ENCODE results near the gene CLBA1.
A peak's percentile ranks its signal among the peaks of the same experiment; 100 is the strongest.
"Not testable (repeated sequence)": the region's sequence is repeated elsewhere in the genome, so short reads cannot be mapped to it uniquely, and the experiment has no call there.

CLBA1 gene

DNA sequence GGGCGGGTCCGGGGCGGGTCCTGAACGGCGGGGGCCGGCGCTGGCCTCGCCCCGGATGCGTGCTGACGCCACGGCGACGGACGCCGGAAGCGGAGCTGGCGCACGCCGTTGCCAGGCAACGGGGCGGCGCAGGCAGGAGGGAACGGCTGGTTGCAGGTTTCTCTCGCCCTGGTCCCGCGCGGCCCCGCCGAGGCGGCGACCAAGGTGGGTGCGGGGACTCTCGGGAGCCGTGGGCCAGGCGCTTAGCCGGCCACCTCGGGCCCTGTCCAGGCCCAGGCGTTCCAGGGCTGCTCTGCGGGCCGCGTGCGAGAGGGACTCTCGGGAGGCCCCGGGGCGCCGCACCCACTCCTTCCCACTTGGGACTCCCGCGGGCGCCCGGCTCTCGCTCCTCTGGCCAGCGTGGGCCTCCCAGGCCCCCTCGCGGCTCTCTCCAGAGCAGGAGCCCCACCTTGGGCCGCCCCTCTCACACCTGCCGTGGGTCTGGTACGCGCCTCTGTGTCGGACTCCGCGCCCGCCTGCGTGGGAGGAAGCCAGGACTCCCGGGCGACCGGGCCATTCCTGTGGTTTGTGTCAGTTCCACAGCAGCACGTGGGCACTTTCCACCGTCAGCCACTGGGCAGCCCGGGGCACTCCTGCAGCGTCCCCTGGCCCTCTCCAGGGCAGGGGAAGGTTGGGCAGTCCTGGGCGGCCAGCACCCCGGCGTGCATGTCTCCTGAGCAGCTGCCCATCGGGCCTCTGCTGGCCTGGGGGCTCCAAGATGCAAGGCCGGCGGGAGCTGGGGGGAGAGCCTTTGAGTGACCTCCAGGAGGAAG, at the start of gene CLBA1:
TSS of gene CLBA1 (plus strand) at position 114 of the 812 bp plus-strand sequence. CDS start at position 758, 644 bp downstream.
- peak; percentile 93 for DNase-seq

DNA sequence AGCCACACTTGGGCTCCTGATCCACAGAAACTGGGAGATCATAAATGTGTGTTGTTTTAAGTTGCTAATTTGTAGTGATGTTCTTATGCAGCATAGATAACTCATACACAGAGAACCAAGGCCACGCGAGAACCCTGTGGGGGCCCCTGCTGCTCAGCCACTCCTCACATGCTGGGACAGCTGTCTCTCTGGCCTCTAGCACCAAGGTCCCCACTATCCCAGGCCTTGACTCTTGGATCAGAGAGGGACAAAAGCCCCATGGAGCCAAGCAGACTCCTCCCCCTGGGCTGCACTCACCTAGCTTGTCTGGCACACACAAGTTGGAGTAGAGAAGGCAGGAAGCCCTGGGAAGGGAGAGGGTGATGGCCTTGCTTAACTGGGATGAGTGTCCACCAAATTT, 49.6 kb upstream of the CLBA1 start:
- DNase-seq, result no peak

- no peak for DNase-seq
Observed at GRCh38 chr14:104936361-104937155, 49.0 kb upstream of the CLBA1 start.

DNA sequence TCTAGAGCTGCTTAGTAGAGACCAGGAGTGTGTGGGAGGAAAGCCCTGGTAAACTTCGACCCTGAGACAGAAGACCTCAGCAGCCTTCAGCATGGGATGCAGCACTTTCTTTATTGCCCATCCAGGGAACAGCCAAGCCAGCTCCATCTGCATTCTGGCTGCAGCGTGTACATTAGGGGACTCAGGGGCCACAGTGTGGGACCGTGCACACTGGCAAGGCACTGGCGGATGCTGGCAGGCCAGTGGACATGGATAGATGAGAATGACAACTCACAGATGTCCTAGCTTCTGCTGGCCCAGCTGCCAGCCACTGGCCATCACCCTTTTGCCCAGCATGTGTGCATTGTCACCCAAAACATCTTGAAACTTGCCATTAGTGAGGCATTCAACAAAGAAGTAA, 48.4 kb upstream of the CLBA1 start:
- no peak for DNase-seq

DNA sequence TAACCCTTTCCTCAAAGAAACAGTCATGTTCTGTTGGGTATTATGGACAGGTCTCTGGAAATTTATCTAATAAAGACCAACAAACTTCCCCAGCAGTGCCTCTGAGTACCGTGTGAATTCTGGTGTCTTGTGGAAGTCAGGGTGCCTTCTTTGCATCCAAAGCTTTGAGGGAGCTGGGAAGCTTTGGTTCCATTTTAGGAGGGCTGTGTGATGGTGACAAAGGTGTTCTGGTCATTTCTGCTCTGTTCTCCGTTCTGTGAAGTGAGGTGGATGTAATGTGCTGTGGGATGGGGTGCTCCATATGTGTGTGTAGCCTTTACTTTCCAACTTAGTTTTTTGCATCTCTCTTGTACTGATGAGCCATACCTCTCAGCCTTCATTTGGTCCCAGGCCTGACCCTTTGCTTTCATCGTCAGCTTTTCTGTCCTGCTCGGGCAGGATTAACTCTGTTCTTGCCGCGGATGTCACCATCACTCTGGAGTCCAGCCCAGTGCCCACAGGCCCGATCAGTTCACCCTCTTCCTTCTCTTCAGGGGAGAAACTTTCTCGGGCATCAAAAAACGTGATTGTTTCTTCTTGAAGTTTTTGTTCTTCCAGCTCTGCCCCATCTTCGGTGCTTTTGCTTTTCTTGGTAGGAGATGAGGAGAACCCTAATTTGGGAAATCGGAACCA, 47.8 kb upstream of the CLBA1 start:
- no peak for DNase-seq

DNA sequence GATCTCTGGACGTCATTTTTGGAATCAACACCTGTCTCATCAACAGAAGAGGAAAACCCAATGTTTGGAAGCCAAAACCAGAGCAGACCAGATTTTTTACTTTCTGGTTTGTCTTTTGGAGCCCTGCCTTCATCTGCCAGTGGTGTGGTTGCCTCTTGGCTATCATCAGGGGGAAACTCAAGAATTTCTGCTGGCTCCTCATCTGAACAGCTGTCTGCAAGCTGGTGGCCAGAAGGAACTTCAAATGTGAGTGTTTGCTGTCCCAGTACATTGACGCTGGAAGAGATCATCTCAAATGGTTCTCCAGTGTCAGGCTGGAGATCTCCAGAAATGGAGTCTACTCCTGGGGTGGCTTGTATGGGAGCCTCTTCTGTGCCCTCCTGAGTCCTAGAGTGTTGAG, 47.2 kb upstream of the CLBA1 start:
- no peak for DNase-seq

DNA sequence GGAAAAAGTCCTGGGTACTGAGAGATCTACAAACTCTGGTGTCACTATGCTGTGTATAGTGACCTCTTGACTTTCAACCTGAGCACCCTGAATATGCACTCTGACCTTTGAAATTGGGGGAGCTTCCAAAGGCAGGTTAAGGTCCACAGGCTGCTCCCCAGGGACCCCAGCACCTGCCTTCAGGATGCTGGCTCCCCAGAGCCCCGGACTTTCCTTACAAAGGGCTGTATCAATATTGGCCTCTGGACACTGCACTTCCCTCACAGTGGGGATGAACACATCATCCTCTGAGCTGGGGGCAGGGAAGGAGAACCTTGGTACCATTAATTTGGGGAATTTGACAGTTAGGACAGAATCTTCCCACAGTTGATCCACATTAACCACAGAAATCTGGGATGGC, 46.6 kb upstream of the CLBA1 start:
- DNase-seq, result no peak

- no peak for DNase-seq
Observed at GRCh38 chr14:104939666-104940410, 45.8 kb upstream of the CLBA1 start.

GRCh38 chr14:104940526-104941150, 45.0 kb upstream of the CLBA1 start:
- no peak for DNase-seq

GRCh38 chr14:104941508-104942365, 43.9 kb upstream of the CLBA1 start:
- DNase-seq, result no peak

DNA sequence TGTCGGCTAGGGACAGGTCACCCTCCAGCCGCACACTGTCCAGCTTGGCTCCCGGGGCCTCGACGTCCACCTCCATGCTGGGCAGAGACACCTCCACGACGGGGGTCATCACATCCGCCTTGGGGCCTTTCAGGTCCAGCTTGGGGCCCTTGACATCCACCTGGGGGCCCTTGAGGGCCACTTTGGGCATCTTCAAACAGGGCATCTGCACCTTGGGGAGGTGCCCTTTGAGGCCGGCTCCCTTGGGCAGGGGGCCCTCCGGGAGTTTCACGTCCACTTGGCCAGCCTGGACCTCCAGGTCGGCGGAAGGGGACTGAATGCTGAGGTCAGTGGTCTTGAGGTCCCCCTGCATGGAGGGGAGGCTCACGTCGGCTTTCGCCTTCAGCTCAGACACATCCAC, 43.0 kb upstream of the CLBA1 start:
- no peak for DNase-seq

DNA sequence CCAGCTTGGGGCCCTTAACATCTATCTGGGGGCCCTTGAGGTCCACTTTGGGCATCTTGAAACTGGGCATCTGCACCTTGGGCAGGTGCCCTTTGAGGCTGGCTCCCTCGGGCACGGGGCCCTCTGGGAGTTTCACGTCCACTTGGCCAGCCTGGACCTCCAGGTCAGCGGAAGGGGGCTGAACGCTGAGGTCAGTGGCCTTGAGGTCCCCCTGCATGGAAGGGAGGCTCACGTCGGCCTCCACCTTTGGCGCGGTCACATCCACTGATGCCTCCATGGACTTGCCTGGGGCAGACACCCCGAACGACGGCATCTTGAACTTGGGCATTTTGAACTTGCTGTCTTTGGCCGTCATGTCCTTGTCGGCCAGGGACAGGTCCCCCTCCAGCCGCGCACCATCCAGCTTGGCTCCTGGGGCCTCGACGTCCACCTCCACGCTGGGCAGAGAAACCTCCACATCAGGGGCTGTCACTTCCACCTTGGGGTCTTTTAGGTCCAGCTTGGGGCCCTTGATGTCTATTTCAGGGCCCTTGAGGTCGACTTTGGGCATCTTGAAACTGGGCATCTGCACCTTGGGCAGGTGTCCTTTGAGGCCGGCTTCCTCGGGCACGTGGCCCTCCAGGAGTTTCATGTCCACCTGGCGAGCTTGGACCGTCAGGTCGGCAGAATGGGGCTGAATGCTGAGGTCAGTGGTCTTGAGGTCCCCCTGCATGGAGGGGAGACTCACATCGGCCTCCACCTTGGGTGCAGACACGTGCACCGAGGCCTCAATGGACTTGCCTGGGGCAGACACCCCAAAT, 42.2 kb upstream of the CLBA1 start:
- DNase-seq, result not testable (repeated sequence)

DNA sequence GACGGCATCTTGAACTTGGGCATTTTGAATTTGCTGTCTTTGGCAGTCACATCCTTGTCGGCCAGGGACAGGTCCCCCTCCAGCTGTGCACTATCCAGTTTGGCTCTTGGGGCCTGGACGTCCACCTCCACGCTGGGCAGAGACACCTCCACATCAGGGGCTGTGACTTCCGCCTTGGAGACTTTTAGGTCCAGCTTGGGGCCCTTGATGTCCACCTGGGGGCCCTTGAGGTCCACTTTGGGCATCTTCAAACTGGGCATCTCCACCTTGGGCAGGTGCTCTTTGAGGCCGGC, 41.6 kb upstream of the CLBA1 start:
- not testable (repeated sequence) for DNase-seq

DNA sequence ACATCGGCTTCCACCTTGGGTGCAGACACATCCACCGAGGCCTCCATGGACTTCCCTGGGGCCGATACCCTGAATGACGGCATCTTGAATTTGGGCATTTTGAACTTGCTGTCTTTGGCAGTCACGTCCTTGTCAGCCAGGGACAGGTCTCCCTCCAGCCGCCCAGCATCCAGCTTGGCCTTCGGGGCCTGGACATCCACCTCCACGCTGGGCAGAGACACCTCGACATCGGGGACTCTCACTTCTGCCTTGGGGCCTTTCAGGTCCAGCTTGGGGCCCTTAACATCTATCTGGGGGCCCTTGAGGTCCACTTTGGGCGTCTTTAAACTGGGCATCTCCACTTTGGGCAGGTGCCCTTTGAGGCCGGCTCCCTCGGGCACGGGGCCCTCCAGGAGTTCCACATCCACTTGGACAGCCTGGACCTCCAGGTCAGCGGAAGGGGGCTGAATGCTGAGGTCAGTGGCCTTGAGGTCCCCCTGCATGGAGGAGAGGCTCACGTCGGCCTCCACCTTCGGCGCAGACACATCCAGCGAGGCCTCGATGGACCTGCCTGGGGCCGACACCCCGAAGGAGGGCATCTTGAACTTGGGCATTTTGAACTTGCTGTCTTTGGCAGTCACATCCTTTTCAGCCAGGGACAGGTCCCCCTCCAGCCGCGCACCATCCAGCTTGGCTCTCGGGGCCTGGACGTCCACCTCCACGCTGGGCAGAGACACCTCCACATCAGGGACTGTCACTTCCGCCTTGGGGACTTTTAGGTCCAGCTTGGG, 41.0 kb upstream of the CLBA1 start:
- DNase-seq, result not testable (repeated sequence)

- not testable (repeated sequence) for DNase-seq
Observed at GRCh38 chr14:104945266-104945665, 40.3 kb upstream of the CLBA1 start.

DNA sequence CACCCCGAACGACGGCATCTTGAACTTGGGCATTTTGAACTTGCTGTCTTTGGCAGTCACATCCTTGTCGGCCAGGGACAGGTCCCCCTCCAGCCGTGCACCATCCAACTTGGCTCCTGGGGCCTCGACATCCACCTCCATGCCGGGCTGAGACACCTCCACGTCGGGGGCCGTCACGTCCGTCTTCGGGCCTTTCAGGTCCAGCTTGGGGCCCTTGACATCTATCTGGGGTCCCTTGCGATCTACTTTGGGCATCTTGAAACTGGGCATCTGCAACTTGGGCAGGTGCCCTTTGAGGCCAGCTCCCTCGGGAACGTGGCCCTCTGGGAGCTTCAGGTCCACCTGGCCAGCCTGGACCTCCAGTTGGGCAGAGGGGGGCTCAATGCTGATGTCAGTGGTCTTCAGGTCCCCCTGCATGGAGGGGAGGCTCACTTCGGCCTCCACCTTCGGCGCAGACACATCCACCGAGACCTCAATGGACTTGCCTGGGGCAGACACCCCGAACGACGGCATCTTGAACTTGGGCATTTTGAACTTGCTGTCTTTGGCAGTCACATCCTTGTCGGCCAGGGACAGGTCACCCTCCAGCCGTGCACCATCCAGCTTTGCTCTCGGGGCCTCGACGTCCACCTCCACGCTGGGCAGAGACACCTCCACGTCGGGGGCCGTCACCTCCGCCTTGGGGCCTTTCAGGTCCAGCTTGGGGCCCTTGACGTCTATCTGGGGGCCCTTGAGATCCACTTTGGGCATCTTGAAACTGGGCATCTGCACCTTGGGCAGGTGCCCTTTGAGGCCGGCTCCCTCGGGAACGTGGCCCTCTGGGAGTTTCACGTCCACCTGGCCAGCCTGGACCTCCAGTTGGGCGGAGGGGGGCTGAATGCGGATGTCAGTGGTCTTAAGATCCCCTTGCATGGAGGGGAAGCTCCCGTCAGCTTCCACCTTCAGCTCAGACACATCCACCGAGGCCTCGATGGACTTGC, 39.3 kb upstream of the CLBA1 start:
- DNase-seq, result not testable (repeated sequence)

DNA sequence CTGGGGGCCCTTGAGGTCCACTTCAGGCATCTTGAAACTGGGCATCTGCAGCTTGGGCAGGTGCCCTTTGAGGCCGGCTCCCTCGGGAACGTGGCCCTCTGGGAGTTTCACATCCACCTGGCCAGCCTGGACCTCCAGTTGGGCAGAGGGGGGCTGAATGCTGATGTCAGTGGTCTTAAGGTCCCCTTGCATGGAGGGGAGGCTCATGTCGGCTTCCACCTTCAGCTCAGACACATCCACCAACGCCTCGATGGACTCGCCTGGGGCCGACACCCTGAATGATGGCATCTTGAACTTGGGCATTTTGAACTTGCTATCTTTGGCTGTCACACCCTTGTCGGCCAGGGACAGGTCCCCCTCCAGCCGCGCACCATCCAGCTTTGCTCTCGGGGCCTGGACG, 38.4 kb upstream of the CLBA1 start:
- not testable (repeated sequence) for DNase-seq
